ENCODE data around the gene CDC123.
"Not testable (repeated sequence)": the region's sequence is repeated elsewhere in the genome, so short reads cannot be mapped to it uniquely, and the experiment has no call there.

CDC123 gene

GRCh38 chr10:12165036-12165435 lies 31.0 kb upstream of the CDC123 start:
- TF ChIP-seq GABPA (IDR thresholded peaks at IDR 0.05; ENCODE audit: low read depth) (no peak), CTCF (IDR thresholded peaks at IDR 0.05; ENCODE audit: insufficient read depth, low read length) (no peak), SPI1 (IDR thresholded peaks at IDR 0.05; ENCODE audit: borderline replicate concordance, low read depth) (no peak), POLR2AphosphoS5 (IDR thresholded peaks at IDR 0.05; ENCODE audit: low read depth) (no peak), REST (IDR thresholded peaks at IDR 0.05; ENCODE audit: insufficient replicate concordance, low read depth) (no peak)
- H3K4me3 ChIP-seq (replicated peaks; ENCODE audit: insufficient read depth, low read length), result no peak overlapping the region
- H3K27me3 ChIP-seq (ENCODE audit: insufficient read depth, poor library complexity, severe bottlenecking), result no peaks in the 10 kb centered on the region
- H3K27ac ChIP-seq (replicated peaks), result no peak overlapping the region
- no peak for DNase-seq (ENCODE audit: low read depth in 1 of 2, low spot score in 1 of 2)

- TF ChIP-seq POLR2AphosphoS5 (IDR thresholded peaks at IDR 0.05; ENCODE audit: low read depth), result no peak
- TF ChIP-seq CTCF (IDR thresholded peaks at IDR 0.05; ENCODE audit: insufficient read depth, low read length), result no peak
- TF ChIP-seq REST (IDR thresholded peaks at IDR 0.05; ENCODE audit: insufficient replicate concordance, low read depth), result no peak
- TF ChIP-seq SPI1 (IDR thresholded peaks at IDR 0.05; ENCODE audit: borderline replicate concordance, low read depth), result no peak
- TF ChIP-seq GABPA (IDR thresholded peaks at IDR 0.05; ENCODE audit: low read depth), result no peak
- Histone ChIP-seq H3K27ac (replicated peaks) (no peak overlapping the region), H3K4me3 (replicated peaks; ENCODE audit: insufficient read depth, low read length) (no peak overlapping the region), H3K27me3 (ENCODE audit: insufficient read depth, poor library complexity, severe bottlenecking) (no peaks in the 10 kb centered on the region)
- DNase-seq (ENCODE audit: low read depth in 1 of 2, low spot score in 1 of 2), result no peak
Measured at GRCh38 chr10:12165999-12166775, 29.8 kb upstream of the CDC123 start.

- H3K4me3 ChIP-seq (replicated peaks; ENCODE audit: insufficient read depth, low read length); DNase-seq (ENCODE audit: low read depth in 1 of 2, low spot score in 1 of 2); H3K27ac ChIP-seq (replicated peaks); H3K27me3 ChIP-seq (ENCODE audit: insufficient read depth, poor library complexity, severe bottlenecking): not testable (repeated sequence)
Measured at GRCh38 chr10:12171512-12171911, 24.5 kb upstream of the CDC123 start.

- TF ChIP-seq CTCF (IDR thresholded peaks at IDR 0.05; ENCODE audit: insufficient read depth, low read length) (no peak), REST (IDR thresholded peaks at IDR 0.05; ENCODE audit: insufficient replicate concordance, low read depth) (no peak), POLR2AphosphoS5 (IDR thresholded peaks at IDR 0.05; ENCODE audit: low read depth) (no peak), SPI1 (IDR thresholded peaks at IDR 0.05; ENCODE audit: borderline replicate concordance, low read depth) (no peak), GABPA (IDR thresholded peaks at IDR 0.05; ENCODE audit: low read depth) (no peak)
- no peak for DNase-seq (ENCODE audit: low read depth in 1 of 2, low spot score in 1 of 2)
Measured at GRCh38 chr10:12177642-12178041, 18.3 kb upstream of the CDC123 start.

More at GRCh38 chr10:12177642-12178041, 18.3 kb upstream of the CDC123 start:
- no peak overlapping the region for H3K4me3 ChIP-seq (replicated peaks; ENCODE audit: insufficient read depth, low read length)
- no peaks in the 10 kb centered on the region for H3K27me3 ChIP-seq (ENCODE audit: insufficient read depth, poor library complexity, severe bottlenecking)
- H3K27ac ChIP-seq (replicated peaks), result no peak overlapping the region
